Measurements from ENCODE around the gene JARID2.

The JARID2 gene

GRCh38 chr6:15476631-15477380 lies 230.9 kb downstream of the JARID2 start:
- peaks cover 65% of the 10 kb centered on the region for H3K36me3 ChIP-seq (ENCODE audit: control insufficient read depth, insufficient read depth, low read length)
- no peak overlapping the region for H3K27ac ChIP-seq (ENCODE audit: low read depth, low read length)
- H3K27me3 ChIP-seq (ENCODE audit: control insufficient read depth, insufficient read depth, low read length): no peaks in the 10 kb centered on the region
- H3K9ac ChIP-seq (ENCODE audit: low read length): no peak overlapping the region
- H3K9me3 ChIP-seq (ENCODE audit: control insufficient read depth, insufficient read depth, low read depth, low read length): no peaks in the 10 kb centered on the region
- no peak overlapping the region for H3K4me3 ChIP-seq (ENCODE audit: low read depth, low read length)
- H3K4me1 ChIP-seq (ENCODE audit: control insufficient read depth, insufficient read depth, low read length): peaks cover 61% of the 10 kb centered on the region

- H3K4me1 ChIP-seq (ENCODE audit: control insufficient read depth, insufficient read depth, low read length): peaks cover 67% of the 10 kb centered on the region
- H3K36me3 ChIP-seq (ENCODE audit: control insufficient read depth, insufficient read depth, low read length): peaks cover 63% of the 10 kb centered on the region
- no peak overlapping the region for H3K27ac ChIP-seq (ENCODE audit: low read depth, low read length)
- no peaks in the 10 kb centered on the region for H3K9me3 ChIP-seq (ENCODE audit: control insufficient read depth, insufficient read depth, low read depth, low read length)
- H3K4me3 ChIP-seq (ENCODE audit: low read depth, low read length): no peak overlapping the region
- no peak overlapping the region for H3K9ac ChIP-seq (ENCODE audit: low read length)
- no peaks in the 10 kb centered on the region for H3K27me3 ChIP-seq (ENCODE audit: control insufficient read depth, insufficient read depth, low read length)
Observed at GRCh38 chr6:15477746-15478145, 231.9 kb downstream of the JARID2 start.

- Histone ChIP-seq H3K9ac (ENCODE audit: low read length) (no peak overlapping the region), H3K27me3 (ENCODE audit: control insufficient read depth, insufficient read depth, low read length) (no peaks in the 10 kb centered on the region), H3K4me1 (ENCODE audit: control insufficient read depth, insufficient read depth, low read length) (peaks cover 83% of the 10 kb centered on the region), H3K27ac (ENCODE audit: low read depth, low read length) (no peak overlapping the region), H3K9me3 (ENCODE audit: control insufficient read depth, insufficient read depth, low read depth, low read length) (no peaks in the 10 kb centered on the region), H3K4me3 (ENCODE audit: low read depth, low read length) (no peak overlapping the region), H3K36me3 (ENCODE audit: control insufficient read depth, insufficient read depth, low read length) (peaks cover 48% of the 10 kb centered on the region)
Observed at GRCh38 chr6:15479761-15480160, 233.9 kb downstream of the JARID2 start.

- Histone ChIP-seq H3K27ac (ENCODE audit: low read depth, low read length) (no peak overlapping the region), H3K27me3 (ENCODE audit: control insufficient read depth, insufficient read depth, low read length) (no peaks in the 10 kb centered on the region), H3K4me3 (ENCODE audit: low read depth, low read length) (no peak overlapping the region), H3K9ac (ENCODE audit: low read length) (no peak overlapping the region), H3K36me3 (ENCODE audit: control insufficient read depth, insufficient read depth, low read length) (peaks cover 46% of the 10 kb centered on the region), H3K4me1 (ENCODE audit: control insufficient read depth, insufficient read depth, low read length) (peaks cover 87% of the 10 kb centered on the region), H3K9me3 (ENCODE audit: control insufficient read depth, insufficient read depth, low read depth, low read length) (no peaks in the 10 kb centered on the region)
Observed at GRCh38 chr6:15480525-15480924, 234.7 kb downstream of the JARID2 start.

DNA sequence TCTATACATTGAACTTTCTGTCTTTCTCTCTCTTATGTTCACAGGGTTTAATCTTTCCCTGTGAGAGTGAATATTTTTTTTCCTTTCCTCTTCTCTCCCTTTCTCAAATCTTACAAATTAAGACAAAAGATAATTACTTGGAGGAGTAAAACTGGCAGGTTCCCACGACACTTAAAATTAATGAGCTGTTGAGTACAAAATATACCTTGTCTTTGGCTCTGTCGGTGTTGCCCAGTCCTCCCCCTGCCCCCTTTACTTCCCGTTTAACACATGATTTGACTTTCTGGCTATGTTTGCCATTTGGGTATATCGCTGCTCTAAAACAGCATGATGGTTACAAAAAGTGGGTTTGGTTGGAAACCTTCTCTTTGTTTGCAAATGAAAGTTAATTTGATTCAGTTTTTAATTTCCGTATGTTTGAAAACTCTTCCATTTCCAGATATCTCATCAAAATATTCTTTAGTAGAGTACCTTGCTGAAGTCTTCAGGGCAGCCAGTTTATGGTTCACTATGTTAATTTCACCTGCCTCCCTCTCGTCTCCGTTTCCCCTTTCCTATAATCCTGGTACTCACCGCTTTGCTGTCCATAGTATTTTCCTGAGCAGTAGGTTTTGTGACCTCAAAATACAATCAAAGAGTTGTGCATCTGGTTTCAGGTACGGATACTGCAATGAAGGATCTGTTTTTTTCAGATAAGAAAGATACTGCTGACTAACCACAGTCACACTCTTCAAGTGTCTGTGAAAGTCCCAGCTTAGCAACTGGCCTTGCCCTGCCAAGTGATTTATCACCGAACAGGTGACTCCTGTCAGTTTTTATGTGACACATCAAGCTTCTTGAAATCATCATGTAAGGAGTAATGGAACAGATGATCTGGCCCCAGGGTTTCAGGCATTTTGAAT lies 235.8 kb downstream of the JARID2 start:
- Histone ChIP-seq H3K36me3 (ENCODE audit: control insufficient read depth, insufficient read depth, low read length) (peaks cover 44% of the 10 kb centered on the region), H3K9ac (ENCODE audit: low read length) (no peak overlapping the region), H3K4me1 (ENCODE audit: control insufficient read depth, insufficient read depth, low read length) (peaks cover 82% of the 10 kb centered on the region), H3K27me3 (ENCODE audit: control insufficient read depth, insufficient read depth, low read length) (no peaks in the 10 kb centered on the region), H3K27ac (ENCODE audit: low read depth, low read length) (no peak overlapping the region), H3K4me3 (ENCODE audit: low read depth, low read length) (no peak overlapping the region), H3K9me3 (ENCODE audit: control insufficient read depth, insufficient read depth, low read depth, low read length) (no peaks in the 10 kb centered on the region)

GRCh38 chr6:15483060-15483459 lies 237.2 kb downstream of the JARID2 start:
- H3K9ac ChIP-seq (ENCODE audit: low read length): no peak overlapping the region
- peaks cover 68% of the 10 kb centered on the region for H3K4me1 ChIP-seq (ENCODE audit: control insufficient read depth, insufficient read depth, low read length)
- peaks cover 56% of the 10 kb centered on the region for H3K36me3 ChIP-seq (ENCODE audit: control insufficient read depth, insufficient read depth, low read length)
- H3K27ac ChIP-seq (ENCODE audit: low read depth, low read length): no peak overlapping the region
- H3K4me3 ChIP-seq (ENCODE audit: low read depth, low read length): no peak overlapping the region
- no peaks in the 10 kb centered on the region for H3K9me3 ChIP-seq (ENCODE audit: control insufficient read depth, insufficient read depth, low read depth, low read length)
- H3K27me3 ChIP-seq (ENCODE audit: control insufficient read depth, insufficient read depth, low read length): no peaks in the 10 kb centered on the region

GRCh38 chr6:15484140-15484539 lies 238.3 kb downstream of the JARID2 start:
- peaks cover 62% of the 10 kb centered on the region for H3K4me1 ChIP-seq (ENCODE audit: control insufficient read depth, insufficient read depth, low read length)
- H3K9me3 ChIP-seq (ENCODE audit: control insufficient read depth, insufficient read depth, low read depth, low read length): no peaks in the 10 kb centered on the region
- no peaks in the 10 kb centered on the region for H3K27me3 ChIP-seq (ENCODE audit: control insufficient read depth, insufficient read depth, low read length)
- H3K36me3 ChIP-seq (ENCODE audit: control insufficient read depth, insufficient read depth, low read length): peaks cover 60% of the 10 kb centered on the region
- no peak overlapping the region for H3K9ac ChIP-seq (ENCODE audit: low read length)
- H3K27ac ChIP-seq (ENCODE audit: low read depth, low read length): no peak overlapping the region
- no peak overlapping the region for H3K4me3 ChIP-seq (ENCODE audit: low read depth, low read length)

- H3K4me3 ChIP-seq (ENCODE audit: low read depth, low read length): no peak overlapping the region
- no peak overlapping the region for H3K27ac ChIP-seq (ENCODE audit: low read depth, low read length)
- peaks cover 59% of the 10 kb centered on the region for H3K4me1 ChIP-seq (ENCODE audit: control insufficient read depth, insufficient read depth, low read length)
- no peaks in the 10 kb centered on the region for H3K9me3 ChIP-seq (ENCODE audit: control insufficient read depth, insufficient read depth, low read depth, low read length)
- H3K27me3 ChIP-seq (ENCODE audit: control insufficient read depth, insufficient read depth, low read length): no peaks in the 10 kb centered on the region
- no peak overlapping the region for H3K9ac ChIP-seq (ENCODE audit: low read length)
- H3K36me3 ChIP-seq (ENCODE audit: control insufficient read depth, insufficient read depth, low read length): peaks cover 61% of the 10 kb centered on the region
Observed at GRCh38 chr6:15484821-15485220, 239.0 kb downstream of the JARID2 start.

- peaks cover 66% of the 10 kb centered on the region for H3K36me3 ChIP-seq (ENCODE audit: control insufficient read depth, insufficient read depth, low read length)
- H3K4me1 ChIP-seq (ENCODE audit: control insufficient read depth, insufficient read depth, low read length): peaks cover 51% of the 10 kb centered on the region
- no peak overlapping the region for H3K27ac ChIP-seq (ENCODE audit: low read depth, low read length)
Observed at GRCh38 chr6:15485936-15486335, 240.1 kb downstream of the JARID2 start.

GRCh38 chr6:15487262-15487661 lies 241.4 kb downstream of the JARID2 start:
- Histone ChIP-seq H3K36me3 (ENCODE audit: control insufficient read depth, insufficient read depth, low read length) (peaks cover 71% of the 10 kb centered on the region), H3K27ac (ENCODE audit: low read depth, low read length) (no peak overlapping the region), H3K4me1 (ENCODE audit: control insufficient read depth, insufficient read depth, low read length) (peaks cover 59% of the 10 kb centered on the region), H3K4me3 (ENCODE audit: low read depth, low read length) (no peak overlapping the region), H3K27me3 (ENCODE audit: control insufficient read depth, insufficient read depth, low read length) (no peaks in the 10 kb centered on the region), H3K9ac (ENCODE audit: low read length) (no peak overlapping the region), H3K9me3 (ENCODE audit: control insufficient read depth, insufficient read depth, low read depth, low read length) (no peaks in the 10 kb centered on the region)

More at GRCh38 chr6:15485936-15486335, 240.1 kb downstream of the JARID2 start:
- H3K9ac ChIP-seq (ENCODE audit: low read length): no peak overlapping the region
- no peak overlapping the region for H3K4me3 ChIP-seq (ENCODE audit: low read depth, low read length)
- no peaks in the 10 kb centered on the region for H3K27me3 ChIP-seq (ENCODE audit: control insufficient read depth, insufficient read depth, low read length)
- H3K9me3 ChIP-seq (ENCODE audit: control insufficient read depth, insufficient read depth, low read depth, low read length): no peaks in the 10 kb centered on the region

All from HUES6 (cell line).